GM12878 (cell line): ENCODE measurements around the gene ANKRD16. TPM values are rescaled to one million over a fixed set of nuclear protein-coding genes. Genes with fewer than 3 reads are reported as not detected.

Experiments used
- GATAD2B ChIP-seq: fragments of 450-650 bp; conservative IDR thresholded peaks from 2 replicates; pipeline ENCODE4 v1.6.1; 2017; ENCODE audit warnings: low read depth, mild to moderate bottlenecking, moderate library complexity
- HDAC6 ChIP-seq: fragments of 200-600 bp; sonication (generic); IDR thresholded peaks from one replicate; pipeline ENCODE4 v1.8.0; 2017; ENCODE audit warnings: antibody characterized with exemption; ENCODE audit not compliant: unreplicated experiment
- JUNB ChIP-seq: IDR thresholded peaks from 2 replicates; pipeline ENCODE4 v1.6.1; 2016; ENCODE audit warnings: antibody characterized with exemption, mild to moderate bottlenecking
- POLR2AphosphoS2 ChIP-seq: IDR thresholded peaks from 2 replicates; pipeline ENCODE4 v1.6.1; 2011; ENCODE audit warnings: low read depth, mild to moderate bottlenecking, low read length, improper control_type of control experiment, moderate library complexity
- ZNF622 ChIP-seq: fragments of 450-650 bp; IDR thresholded peaks from 2 replicates; pipeline ENCODE4 v1.6.1; 2017; ENCODE audit warnings: mild to moderate bottlenecking, inconsistent platforms
- polyA plus RNA-seq, 11 experiments: library from polyadenylated mRNA; depleted of rRNA in 4 of 11; unstranded in 6 of 11; stranded (reverse) in 5 of 11; fragments of >200 nt; fragmentation: Nextera tagmentation in 4 of 11; fragmentation: Illumina TruSeq in 1 of 11; extraction: Ambion mirVana in 4 of 11; extraction: Trizol in 1 of 11; gene quantifications; 1 replicate in 1 of 11; 2 replicates in 10 of 11; pipeline versions ENCODE4 v1.2.1 to v1.2.3, GENCODE V29; 2011 to 2016; ENCODE audit warnings: inconsistent platforms in 2 of 11, missing spikeins in 2 of 11, low read depth in 1 of 11
- total RNA-seq, 4 experiments: library from RNA; depleted of rRNA in 3 of 4; stranded (reverse); fragments of >200 nt in 3 of 4; fragmentation: Illumina TruSeq in 1 of 4; extraction: Trizol in 1 of 4; gene quantifications; 2 replicates each; pipeline versions ENCODE4 v1.2.1 to v1.2.3, GENCODE V29; 2013 to 2021
- TF ChIP-seq, protein P1 (sequence below): fragments of 450-650 bp; IDR thresholded peaks from 2 replicates; pipeline ENCODE4 v1.6.1; 2017; ENCODE audit warnings: borderline replicate concordance
- TF ChIP-seq, protein P2 (sequence below), 3 experiments: IDR thresholded peaks in 2 of 3; conservative IDR thresholded peaks in 1 of 3; 2 replicates each; pipeline ENCODE4 v1.5.1; 2011; ENCODE audit warnings: low read depth in 3 of 3, low read length in 3 of 3, mild to moderate bottlenecking in 3 of 3, control low read depth in 2 of 3, moderate library complexity in 2 of 3, inconsistent platforms in 1 of 3, mixed read lengths in 1 of 3; ENCODE audit not compliant: control insufficient read depth in 2 of 3, insufficient read depth in 1 of 3; ENCODE audit errors: extremely low read depth in 1 of 3
- TF ChIP-seq, protein P3 (sequence below): fragments of 450-650 bp; conservative IDR thresholded peaks from 2 replicates; pipeline ENCODE4 v1.6.1; 2017; ENCODE audit warnings: mild to moderate bottlenecking, moderate library complexity
- TF ChIP-seq, protein P4 (sequence below): IDR thresholded peaks from 2 replicates; pipeline ENCODE4 v1.6.1; 2012; ENCODE audit warnings: mild to moderate bottlenecking, low read depth, low read length
- TF ChIP-seq, protein P5 (sequence below): fragments of 450-650 bp; IDR thresholded peaks from 2 replicates; pipeline ENCODE4 v1.6.1; 2017; ENCODE audit warnings: mild to moderate bottlenecking
- TF ChIP-seq, protein P6 (sequence below): fragments of 450-650 bp; formaldehyde crosslinking; IDR thresholded peaks from 2 replicates; pipeline ENCODE4 v1.4.0; 2022; ENCODE audit warnings: mild to moderate bottlenecking, moderate library complexity

The ANKRD16 gene
- total and polyA plus RNA-seq, 10 of the 15 experiments (the other 5 are each of a cell fraction or from before 2014, with no cell fraction given): 0.57 to 13.6 (median 4.4) TPM

DNA sequence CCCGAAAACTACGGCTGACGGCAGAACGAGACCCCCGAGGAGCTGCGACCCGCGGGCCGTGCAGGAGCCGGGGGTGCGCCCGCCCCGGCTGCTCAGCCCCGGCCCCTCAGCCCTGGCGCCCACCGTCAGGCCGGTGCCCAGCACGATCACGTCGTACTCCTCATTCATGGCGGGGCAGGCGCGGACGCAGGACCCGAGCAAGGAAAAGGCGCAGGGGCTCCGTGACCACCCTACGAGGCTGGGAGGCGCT is 76.7 kb downstream of the ANKRD16 start (continued):
- TF ChIP-seq, protein P1, sequence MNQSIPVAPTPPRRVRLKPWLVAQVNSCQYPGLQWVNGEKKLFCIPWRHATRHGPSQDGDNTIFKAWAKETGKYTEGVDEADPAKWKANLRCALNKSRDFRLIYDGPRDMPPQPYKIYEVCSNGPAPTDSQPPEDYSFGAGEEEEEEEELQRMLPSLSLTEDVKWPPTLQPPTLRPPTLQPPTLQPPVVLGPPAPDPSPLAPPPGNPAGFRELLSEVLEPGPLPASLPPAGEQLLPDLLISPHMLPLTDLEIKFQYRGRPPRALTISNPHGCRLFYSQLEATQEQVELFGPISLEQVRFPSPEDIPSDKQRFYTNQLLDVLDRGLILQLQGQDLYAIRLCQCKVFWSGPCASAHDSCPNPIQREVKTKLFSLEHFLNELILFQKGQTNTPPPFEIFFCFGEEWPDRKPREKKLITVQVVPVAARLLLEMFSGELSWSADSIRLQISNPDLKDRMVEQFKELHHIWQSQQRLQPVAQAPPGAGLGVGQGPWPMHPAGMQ: no peak
- TF ChIP-seq GATAD2B: 0 out of 2 replicates have a peak, but pooled peaks have one; percentile 15
- TF ChIP-seq, protein P2, sequence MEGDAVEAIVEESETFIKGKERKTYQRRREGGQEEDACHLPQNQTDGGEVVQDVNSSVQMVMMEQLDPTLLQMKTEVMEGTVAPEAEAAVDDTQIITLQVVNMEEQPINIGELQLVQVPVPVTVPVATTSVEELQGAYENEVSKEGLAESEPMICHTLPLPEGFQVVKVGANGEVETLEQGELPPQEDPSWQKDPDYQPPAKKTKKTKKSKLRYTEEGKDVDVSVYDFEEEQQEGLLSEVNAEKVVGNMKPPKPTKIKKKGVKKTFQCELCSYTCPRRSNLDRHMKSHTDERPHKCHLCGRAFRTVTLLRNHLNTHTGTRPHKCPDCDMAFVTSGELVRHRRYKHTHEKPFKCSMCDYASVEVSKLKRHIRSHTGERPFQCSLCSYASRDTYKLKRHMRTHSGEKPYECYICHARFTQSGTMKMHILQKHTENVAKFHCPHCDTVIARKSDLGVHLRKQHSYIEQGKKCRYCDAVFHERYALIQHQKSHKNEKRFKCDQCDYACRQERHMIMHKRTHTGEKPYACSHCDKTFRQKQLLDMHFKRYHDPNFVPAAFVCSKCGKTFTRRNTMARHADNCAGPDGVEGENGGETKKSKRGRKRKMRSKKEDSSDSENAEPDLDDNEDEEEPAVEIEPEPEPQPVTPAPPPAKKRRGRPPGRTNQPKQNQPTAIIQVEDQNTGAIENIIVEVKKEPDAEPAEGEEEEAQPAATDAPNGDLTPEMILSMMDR (IDR thresholded peaks at IDR 0.05 in 2 of 3, conservative IDR thresholded peaks at IDR 0.05 in 1 of 3; ENCODE audit: control insufficient read depth in 2 of 3, extremely low read depth in 1 of 3, insufficient read depth in 1 of 3, low read depth in 3 of 3, low read length in 3 of 3): 0 out of 6 replicates have a peak, but pooled peaks of 1 of the 3 experiments have one; percentile 8
- TF ChIP-seq, protein P3, sequence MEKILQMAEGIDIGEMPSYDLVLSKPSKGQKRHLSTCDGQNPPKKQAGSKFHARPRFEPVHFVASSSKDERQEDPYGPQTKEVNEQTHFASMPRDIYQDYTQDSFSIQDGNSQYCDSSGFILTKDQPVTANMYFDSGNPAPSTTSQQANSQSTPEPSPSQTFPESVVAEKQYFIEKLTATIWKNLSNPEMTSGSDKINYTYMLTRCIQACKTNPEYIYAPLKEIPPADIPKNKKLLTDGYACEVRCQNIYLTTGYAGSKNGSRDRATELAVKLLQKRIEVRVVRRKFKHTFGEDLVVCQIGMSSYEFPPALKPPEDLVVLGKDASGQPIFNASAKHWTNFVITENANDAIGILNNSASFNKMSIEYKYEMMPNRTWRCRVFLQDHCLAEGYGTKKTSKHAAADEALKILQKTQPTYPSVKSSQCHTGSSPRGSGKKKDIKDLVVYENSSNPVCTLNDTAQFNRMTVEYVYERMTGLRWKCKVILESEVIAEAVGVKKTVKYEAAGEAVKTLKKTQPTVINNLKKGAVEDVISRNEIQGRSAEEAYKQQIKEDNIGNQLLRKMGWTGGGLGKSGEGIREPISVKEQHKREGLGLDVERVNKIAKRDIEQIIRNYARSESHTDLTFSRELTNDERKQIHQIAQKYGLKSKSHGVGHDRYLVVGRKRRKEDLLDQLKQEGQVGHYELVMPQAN: peak; percentile 82
- TF ChIP-seq POLR2AphosphoS2: no peak
- TF ChIP-seq, protein P4, sequence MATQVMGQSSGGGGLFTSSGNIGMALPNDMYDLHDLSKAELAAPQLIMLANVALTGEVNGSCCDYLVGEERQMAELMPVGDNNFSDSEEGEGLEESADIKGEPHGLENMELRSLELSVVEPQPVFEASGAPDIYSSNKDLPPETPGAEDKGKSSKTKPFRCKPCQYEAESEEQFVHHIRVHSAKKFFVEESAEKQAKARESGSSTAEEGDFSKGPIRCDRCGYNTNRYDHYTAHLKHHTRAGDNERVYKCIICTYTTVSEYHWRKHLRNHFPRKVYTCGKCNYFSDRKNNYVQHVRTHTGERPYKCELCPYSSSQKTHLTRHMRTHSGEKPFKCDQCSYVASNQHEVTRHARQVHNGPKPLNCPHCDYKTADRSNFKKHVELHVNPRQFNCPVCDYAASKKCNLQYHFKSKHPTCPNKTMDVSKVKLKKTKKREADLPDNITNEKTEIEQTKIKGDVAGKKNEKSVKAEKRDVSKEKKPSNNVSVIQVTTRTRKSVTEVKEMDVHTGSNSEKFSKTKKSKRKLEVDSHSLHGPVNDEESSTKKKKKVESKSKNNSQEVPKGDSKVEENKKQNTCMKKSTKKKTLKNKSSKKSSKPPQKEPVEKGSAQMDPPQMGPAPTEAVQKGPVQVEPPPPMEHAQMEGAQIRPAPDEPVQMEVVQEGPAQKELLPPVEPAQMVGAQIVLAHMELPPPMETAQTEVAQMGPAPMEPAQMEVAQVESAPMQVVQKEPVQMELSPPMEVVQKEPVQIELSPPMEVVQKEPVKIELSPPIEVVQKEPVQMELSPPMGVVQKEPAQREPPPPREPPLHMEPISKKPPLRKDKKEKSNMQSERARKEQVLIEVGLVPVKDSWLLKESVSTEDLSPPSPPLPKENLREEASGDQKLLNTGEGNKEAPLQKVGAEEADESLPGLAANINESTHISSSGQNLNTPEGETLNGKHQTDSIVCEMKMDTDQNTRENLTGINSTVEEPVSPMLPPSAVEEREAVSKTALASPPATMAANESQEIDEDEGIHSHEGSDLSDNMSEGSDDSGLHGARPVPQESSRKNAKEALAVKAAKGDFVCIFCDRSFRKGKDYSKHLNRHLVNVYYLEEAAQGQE: no peak
- TF ChIP-seq JUNB: no peak
- TF ChIP-seq, protein P5, sequence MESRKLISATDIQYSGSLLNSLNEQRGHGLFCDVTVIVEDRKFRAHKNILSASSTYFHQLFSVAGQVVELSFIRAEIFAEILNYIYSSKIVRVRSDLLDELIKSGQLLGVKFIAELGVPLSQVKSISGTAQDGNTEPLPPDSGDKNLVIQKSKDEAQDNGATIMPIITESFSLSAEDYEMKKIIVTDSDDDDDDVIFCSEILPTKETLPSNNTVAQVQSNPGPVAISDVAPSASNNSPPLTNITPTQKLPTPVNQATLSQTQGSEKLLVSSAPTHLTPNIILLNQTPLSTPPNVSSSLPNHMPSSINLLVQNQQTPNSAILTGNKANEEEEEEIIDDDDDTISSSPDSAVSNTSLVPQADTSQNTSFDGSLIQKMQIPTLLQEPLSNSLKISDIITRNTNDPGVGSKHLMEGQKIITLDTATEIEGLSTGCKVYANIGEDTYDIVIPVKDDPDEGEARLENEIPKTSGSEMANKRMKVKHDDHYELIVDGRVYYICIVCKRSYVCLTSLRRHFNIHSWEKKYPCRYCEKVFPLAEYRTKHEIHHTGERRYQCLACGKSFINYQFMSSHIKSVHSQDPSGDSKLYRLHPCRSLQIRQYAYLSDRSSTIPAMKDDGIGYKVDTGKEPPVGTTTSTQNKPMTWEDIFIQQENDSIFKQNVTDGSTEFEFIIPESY: no peak
- TF ChIP-seq, protein P6, sequence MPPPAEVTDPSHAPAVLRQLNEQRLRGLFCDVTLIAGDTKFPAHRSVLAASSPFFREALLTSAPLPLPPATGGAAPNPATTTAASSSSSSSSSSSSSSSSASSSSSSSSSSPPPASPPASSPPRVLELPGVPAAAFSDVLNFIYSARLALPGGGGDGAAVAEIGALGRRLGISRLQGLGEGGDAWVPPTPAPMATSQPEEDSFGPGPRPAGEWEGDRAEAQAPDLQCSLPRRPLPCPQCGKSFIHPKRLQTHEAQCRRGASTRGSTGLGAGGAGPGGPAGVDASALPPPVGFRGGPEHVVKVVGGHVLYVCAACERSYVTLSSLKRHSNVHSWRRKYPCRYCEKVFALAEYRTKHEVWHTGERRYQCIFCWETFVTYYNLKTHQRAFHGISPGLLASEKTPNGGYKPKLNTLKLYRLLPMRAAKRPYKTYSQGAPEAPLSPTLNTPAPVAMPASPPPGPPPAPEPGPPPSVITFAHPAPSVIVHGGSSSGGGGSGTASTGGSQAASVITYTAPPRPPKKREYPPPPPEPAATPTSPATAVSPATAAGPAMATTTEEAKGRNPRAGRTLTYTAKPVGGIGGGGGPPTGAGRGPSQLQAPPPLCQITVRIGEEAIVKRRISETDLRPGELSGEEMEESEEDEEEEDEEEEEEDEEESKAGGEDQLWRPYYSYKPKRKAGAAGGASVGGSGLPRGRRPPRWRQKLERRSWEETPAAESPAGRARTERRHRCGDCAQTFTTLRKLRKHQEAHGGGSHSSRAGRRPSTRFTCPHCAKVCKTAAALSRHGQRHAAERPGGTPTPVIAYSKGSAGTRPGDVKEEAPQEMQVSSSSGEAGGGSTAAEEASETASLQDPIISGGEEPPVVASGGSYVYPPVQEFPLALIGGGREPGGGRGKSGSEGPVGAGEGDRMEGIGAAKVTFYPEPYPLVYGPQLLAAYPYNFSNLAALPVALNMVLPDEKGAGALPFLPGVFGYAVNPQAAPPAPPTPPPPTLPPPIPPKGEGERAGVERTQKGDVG (CRISPR knock-in tag): no peak
- no peak for TF ChIP-seq HDAC6
- no peak for TF ChIP-seq ZNF622
